ENCODE results near the gene IDH3A. TPM values are rescaled to one million over a fixed set of nuclear protein-coding genes. Genes with fewer than 3 reads are reported as not detected.

IDH3A gene
- 100 to 1,000 TPM; 131 to 138 TPM for total RNA-seq

DNA sequence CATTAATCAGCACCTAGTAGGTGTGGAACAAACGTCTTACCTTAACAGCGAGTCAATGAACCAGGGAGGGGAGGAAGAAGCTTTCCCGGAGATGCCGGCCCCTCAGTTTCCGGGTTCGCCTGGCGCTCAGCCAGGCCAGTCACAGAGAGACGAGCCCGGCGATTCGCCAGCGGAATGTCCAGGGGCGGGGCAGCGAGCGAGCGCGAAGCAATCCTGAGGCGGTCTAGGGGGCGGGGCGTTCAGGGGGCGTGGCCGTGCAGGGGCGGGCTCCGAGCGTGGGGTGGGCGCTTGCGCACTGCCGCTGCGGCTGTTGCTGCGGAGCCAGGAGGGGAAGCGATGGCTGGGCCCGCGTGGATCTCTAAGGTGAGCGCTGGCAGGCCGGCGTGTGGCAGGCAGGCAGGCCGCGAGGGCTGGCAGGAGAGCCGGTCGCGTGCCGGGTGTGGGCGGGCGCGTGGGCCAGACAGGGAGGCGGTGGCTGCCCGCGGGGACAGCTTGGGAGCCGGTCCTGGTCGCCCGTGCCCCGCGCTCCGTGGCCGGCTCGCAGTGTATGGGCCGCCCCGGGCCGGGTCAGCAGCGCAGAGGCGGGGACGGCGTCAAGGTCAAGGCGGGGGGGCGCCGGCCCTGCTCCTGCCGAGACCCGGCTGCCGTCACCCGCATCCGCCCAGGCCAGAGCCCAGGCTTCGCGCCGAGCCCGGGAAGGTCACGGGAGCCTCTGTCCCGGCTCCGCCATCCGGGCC, at the start of gene IDH3A:
IDH3A (plus strand) TSS at position 295 of the 737 bp plus-strand sequence; CDS start at position 337, 42 bp downstream.
- Mint-ChIP-seq H3K27ac (peak within 1 kb of the TSS; percentile 95 to 97), H3K36me3 (peaks cover 6 to 16% of the 10 kb centered on the region in 2 donors), H3K9me3 (no peaks in the 10 kb centered on the region)
- DNase-seq (ENCODE audit: low spot score in 2 of 2) (peak; percentile 99 to 100), ATAC-seq (peak; percentile 89 to 97)

GRCh38 chr15:78100886-78101285, 48.3 kb upstream of the IDH3A start:
- Mint-ChIP-seq H3K27ac (no peak overlapping the region), H3K36me3 (no peaks in the 10 kb centered on the region), H3K9me3 (no peaks in the 10 kb centered on the region)
- ATAC-seq = no peak
- DNase-seq (ENCODE audit: low spot score in 2 of 2) = peak in 1 of 2 donors; percentile 41

- ATAC-seq (no peak), DNase-seq (ENCODE audit: low spot score in 2 of 2) (peak in 1 of 2 donors; percentile 42)
- H3K27ac Mint-ChIP-seq = no peak overlapping the region
- no peaks in the 10 kb centered on the region for H3K36me3 Mint-ChIP-seq
- no peaks in the 10 kb centered on the region for H3K9me3 Mint-ChIP-seq
Observed at GRCh38 chr15:78101423-78102105, 47.6 kb upstream of the IDH3A start.

GRCh38 chr15:78102211-78102610, 47.0 kb upstream of the IDH3A start:
- ATAC-seq (no peak), DNase-seq (ENCODE audit: low spot score in 2 of 2) (no peak)
- no peaks in the 10 kb centered on the region for H3K9me3 Mint-ChIP-seq
- no peaks in the 10 kb centered on the region for H3K36me3 Mint-ChIP-seq
- no peak overlapping the region for H3K27ac Mint-ChIP-seq

DNA sequence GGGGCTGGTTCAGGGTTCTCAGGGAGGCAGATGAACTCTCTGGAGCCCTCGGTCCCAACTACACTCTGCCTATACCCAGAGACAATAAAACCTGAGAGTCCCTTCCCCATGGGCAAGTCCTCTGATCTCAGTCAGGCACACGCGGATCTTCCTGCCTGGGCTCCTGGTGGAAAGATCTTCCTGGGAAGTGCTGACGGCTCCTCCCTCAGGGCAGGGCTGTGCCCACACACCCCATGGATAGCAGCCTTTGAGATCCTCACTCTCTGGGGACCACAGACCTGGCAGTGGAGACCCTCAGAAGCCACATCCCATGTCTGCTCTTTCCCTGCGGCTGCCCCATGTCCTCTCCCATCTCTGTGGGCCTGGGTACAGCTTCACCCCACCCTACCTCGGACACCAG, 46.4 kb upstream of the IDH3A start:
- Mint-ChIP-seq H3K27ac (peak overlapping the region; percentile 87 to 96), H3K9me3 (no peaks in the 10 kb centered on the region), H3K36me3 (no peaks in the 10 kb centered on the region)
- no peak for ATAC-seq
- DNase-seq (ENCODE audit: low spot score in 2 of 2) = peak in 1 of 2 donors; percentile 39

GRCh38 chr15:78103406-78104118, 45.6 kb upstream of the IDH3A start:
- DNase-seq (ENCODE audit: low spot score in 2 of 2) = peak; percentile 64 to 73
- ATAC-seq = peak; percentile 86 to 88
- Mint-ChIP-seq H3K9me3 (no peaks in the 10 kb centered on the region), H3K27ac (peak overlapping the region; percentile 87 to 96), H3K36me3 (no peaks in the 10 kb centered on the region)

DNA sequence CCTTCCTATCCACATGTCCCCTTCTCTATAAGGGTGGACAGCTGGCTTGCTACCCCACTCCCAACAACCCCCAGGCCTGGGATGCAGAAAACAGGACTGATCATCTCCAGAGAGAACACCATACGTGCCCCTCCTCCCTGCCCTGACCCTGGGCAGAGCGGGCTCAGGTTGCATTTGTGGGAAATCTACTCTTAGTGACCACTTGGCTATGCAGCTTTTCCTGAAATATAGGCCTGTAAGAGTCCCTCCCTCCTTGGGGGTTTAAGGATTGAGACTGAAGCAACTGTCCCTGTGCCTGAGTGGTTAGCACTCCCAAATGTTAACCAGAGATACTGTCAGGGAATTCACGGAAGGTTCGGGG, 45.1 kb upstream of the IDH3A start:
- DNase-seq (ENCODE audit: low spot score in 2 of 2) (no peak), ATAC-seq (peak; percentile 18 to 35)
- no peaks in the 10 kb centered on the region for H3K9me3 Mint-ChIP-seq
- H3K27ac Mint-ChIP-seq = peak overlapping the region; percentile 87 to 96
- H3K36me3 Mint-ChIP-seq = no peaks in the 10 kb centered on the region

DNA sequence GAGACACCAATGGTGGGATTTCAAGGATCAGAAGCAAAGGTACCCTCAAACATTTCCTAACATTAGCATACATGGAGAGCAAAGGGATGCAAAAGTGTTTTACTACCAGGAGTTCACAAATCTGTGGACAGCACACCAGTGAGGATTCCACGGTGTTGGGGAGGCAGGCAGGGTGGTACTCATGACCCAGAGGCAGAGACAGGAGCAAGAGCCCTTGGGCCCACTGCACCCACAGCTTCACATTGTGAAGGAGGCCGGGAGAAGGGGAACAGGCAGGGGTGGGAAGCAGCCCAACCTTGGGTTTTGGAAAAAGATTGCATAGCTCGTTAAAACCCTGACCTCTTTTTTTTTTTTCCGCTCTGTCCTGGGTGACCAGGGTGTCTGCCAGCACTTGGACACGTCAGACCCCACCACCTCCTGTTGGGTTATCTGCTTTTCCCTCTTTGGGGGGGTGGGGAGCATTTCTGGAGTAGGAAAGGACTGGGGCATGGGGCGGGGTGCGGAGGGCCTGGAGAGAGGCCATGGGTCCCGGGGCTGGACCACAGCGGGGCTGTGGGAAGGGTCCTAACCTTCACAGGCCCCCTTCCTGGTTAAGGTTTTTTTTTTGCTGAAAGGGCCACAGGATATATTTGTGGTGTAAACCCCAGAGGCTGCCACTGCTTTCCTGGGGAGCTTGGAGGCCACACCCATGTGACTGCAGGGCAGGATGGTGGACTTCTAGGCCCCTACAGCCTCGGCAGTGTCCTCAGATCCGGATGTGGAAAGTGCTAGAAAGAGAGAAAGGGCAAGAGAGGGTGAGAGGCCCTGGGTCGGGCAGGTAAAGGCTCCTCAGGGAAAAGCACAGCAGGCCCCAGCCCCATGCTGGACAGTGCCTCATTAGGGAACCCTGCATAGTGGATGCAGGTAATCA, 44.3 kb upstream of the IDH3A start:
- no peaks in the 10 kb centered on the region for H3K36me3 Mint-ChIP-seq
- DNase-seq (ENCODE audit: low spot score in 2 of 2) (peak in 1 of 2 donors; percentile 53), ATAC-seq (no peak)
- peak overlapping the region; percentile 80 to 87 for H3K27ac Mint-ChIP-seq
- H3K9me3 Mint-ChIP-seq = no peaks in the 10 kb centered on the region

GRCh38 chr15:78105476-78106241, 43.5 kb upstream of the IDH3A start:
- Mint-ChIP-seq H3K9me3 (no peaks in the 10 kb centered on the region), H3K27ac (peak overlapping the region; percentile 80 to 87), H3K36me3 (no peaks in the 10 kb centered on the region)
- DNase-seq (ENCODE audit: low spot score in 2 of 2) (peak in 1 of 2 donors; percentile 52), ATAC-seq (no peak)

- H3K27ac Mint-ChIP-seq = no peak overlapping the region
- H3K9me3 Mint-ChIP-seq = no peaks in the 10 kb centered on the region
- DNase-seq (ENCODE audit: low spot score in 2 of 2) (peak in 1 of 2 donors; percentile 51), ATAC-seq (no peak)
- no peaks in the 10 kb centered on the region for H3K36me3 Mint-ChIP-seq
Observed at GRCh38 chr15:78107471-78107870, 41.7 kb upstream of the IDH3A start.

DNA sequence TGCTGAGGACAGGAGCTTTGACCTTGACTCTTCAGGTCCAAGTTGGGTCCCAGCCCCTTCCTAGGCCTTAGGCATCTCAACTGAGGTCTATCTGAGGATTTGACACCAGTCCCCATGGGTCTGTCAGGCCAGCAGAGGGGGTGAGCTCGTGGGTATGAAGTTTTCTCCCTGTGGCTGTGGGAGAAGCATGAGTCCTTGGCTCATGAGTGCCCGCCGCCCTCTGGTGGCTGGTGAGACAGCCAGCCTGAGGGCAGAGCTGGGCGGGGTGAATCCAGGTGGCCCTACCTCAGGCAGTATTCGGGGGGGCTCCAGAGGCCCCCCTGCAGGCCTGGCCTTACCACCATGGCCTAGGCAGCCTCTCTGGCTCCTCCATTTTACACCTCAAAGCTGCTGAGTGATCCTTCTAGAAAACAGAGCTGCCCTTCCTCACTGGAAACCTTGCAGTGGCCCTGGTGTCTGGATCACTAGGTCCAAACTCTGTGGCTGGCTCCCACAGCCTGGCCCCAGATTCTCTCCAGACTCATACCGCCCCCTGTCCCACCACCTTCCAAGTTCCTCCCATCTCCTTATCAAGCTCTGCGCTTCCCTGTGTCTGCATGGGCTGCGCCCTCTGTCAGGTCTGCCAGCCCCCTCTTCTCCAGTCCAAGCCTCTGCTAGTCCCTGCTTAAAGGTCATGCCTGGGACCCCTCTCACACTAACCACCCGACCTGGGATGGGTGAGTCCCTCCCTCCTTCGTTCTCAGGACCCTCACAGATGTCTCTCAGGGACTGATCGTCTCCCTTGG, 40.7 kb upstream of the IDH3A start:
- Mint-ChIP-seq H3K36me3 (no peaks in the 10 kb centered on the region), H3K27ac (peak overlapping the region in 1 of 2 donors; percentile 67), H3K9me3 (no peaks in the 10 kb centered on the region)
- peak; percentile 79 to 85 for DNase-seq (ENCODE audit: low spot score in 2 of 2)
- ATAC-seq = peak; percentile 75 to 86

- peak in 1 of 2 donors; percentile 31 for DNase-seq (ENCODE audit: low spot score in 2 of 2)
- no peaks in the 10 kb centered on the region for H3K9me3 Mint-ChIP-seq
- no peak for ATAC-seq
- H3K36me3 Mint-ChIP-seq = no peaks in the 10 kb centered on the region
- peak overlapping the region in 1 of 2 donors; percentile 67 for H3K27ac Mint-ChIP-seq
Observed at GRCh38 chr15:78109156-78109555, 40.0 kb upstream of the IDH3A start.

- Mint-ChIP-seq H3K9me3 (no peaks in the 10 kb centered on the region), H3K36me3 (no peaks in the 10 kb centered on the region), H3K27ac (no peak overlapping the region)
- DNase-seq (ENCODE audit: low spot score in 2 of 2) = peak in 1 of 2 donors; percentile 47
- ATAC-seq = no peak
Observed at GRCh38 chr15:78110096-78110495, 39.1 kb upstream of the IDH3A start.

DNA sequence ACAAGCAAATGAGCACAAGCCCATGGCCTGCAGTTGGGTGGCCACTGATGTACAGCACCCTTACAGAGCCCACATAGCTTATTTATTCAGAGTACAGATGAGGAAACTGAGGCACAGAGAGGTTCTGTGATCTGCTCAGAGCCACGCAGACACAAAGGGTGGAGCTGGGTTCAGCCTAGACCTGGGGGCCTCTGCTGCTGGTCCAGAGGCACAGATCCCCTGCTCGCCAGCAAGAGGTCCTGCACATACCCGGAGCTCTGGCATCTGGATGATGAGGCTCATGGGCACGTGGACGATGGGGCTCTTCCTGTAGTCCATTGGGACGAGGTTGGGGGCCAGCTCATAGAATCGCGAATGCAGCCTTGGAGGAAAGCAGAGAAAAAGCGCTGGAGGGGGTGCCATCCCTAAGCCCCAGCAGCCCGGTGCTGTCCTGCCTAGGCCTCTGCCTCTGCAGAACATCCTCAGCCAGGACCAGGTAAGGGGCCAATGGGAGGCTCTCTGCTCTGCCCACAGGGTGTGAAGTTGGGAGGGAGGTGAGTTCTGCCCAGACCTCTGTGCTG, 38.2 kb upstream of the IDH3A start:
- Mint-ChIP-seq H3K36me3 (no peaks in the 10 kb centered on the region), H3K27ac (no peak overlapping the region), H3K9me3 (no peaks in the 10 kb centered on the region)
- ATAC-seq = no peak
- DNase-seq (ENCODE audit: low spot score in 2 of 2) = peak in 1 of 2 donors; percentile 34

GRCh38 chr15:78111788-78112187, 37.4 kb upstream of the IDH3A start:
- ATAC-seq = no peak
- Mint-ChIP-seq H3K9me3 (no peaks in the 10 kb centered on the region), H3K27ac (no peak overlapping the region), H3K36me3 (no peaks in the 10 kb centered on the region)
- DNase-seq (ENCODE audit: low spot score in 2 of 2) = peak in 1 of 2 donors; percentile 40
